HepG2 (cell line): ENCODE data around the gene FOXK2. TPM values are rescaled to one million over a fixed set of nuclear protein-coding genes. Genes with fewer than 3 reads are reported as not detected.
"Not testable (repeated sequence)": the region's sequence is repeated elsewhere in the genome, so short reads cannot be mapped to it uniquely, and the experiment has no call there.

Experiments used
- ATAC-seq: fragments of 200-7000 bp; cut with Tn5 transposase; 3 replicates; pipeline ENCODE4 v1.9.1; 2020; ENCODE audit warnings: mild to moderate bottlenecking, moderate library complexity
- BruUV-seq: library from RNA; stranded (reverse); fragments of 400-500 nt; replicated peaks from 2 replicates; lab custom pipeline; 2021; lab: Mats Ljungman, UMichigan
- CTCF ChIA-PET: fragments of 300-600 bp; formaldehyde crosslinking; extraction: SDS; loops from one replicate; lab custom pipeline; 2021; ENCODE audit warnings: low total read pairs, inconsistent platforms, low intra/inter-chr PET ratio; lab: Yijun Ruan, JAX
- POLR2A ChIA-PET: fragments of 350-600 bp; sonication (Branson Sonifier 250); formaldehyde crosslinking; loops from one replicate; lab custom pipeline; 2020; ENCODE audit warnings: antibody characterized with exemption, inconsistent platforms; lab: Yijun Ruan, JAX
- DNase-seq: peaks from one replicate; pipeline ENCODE4 v3.0.0-alpha.2; 2015; ENCODE audit warnings: low spot score
- FAIRE-seq: peaks from 3 replicates; lab custom pipeline; 2011; peaks lifted over from hg19 to GRCh38; lab: Jason Lieb, UNC
- H2AFZ ChIP-seq: one replicate; pipeline ENCODE4 v1.6.1; 2011; ENCODE audit warnings: low read length, inconsistent platforms
- H3K27ac ChIP-seq: fragments of 300-600 bp; 3 replicates; pipeline ENCODE4 v1.8.0; 2011; ENCODE audit warnings: mixed run types, mild to moderate bottlenecking, mixed read lengths, low read length, inconsistent platforms; ENCODE audit not compliant: insufficient read depth; ENCODE audit errors: extremely low read length
- H3K27me3 ChIP-seq, 2 experiments: fragments of 200-600 bp in 1 of 2; 2 replicates in 1 of 2; 3 replicates in 1 of 2; pipeline versions ENCODE4 v1.6.0 to v1.8.0; 2011; ENCODE audit warnings: low read length in 2 of 2, mild to moderate bottlenecking in 2 of 2, moderate library complexity in 2 of 2, inconsistent platforms in 1 of 2; ENCODE audit not compliant: insufficient read depth in 2 of 2, control insufficient read depth in 1 of 2
- H3K36me3 ChIP-seq, 2 experiments: fragments of 200-600 bp in 1 of 2; replicated peaks in 1 of 2; 2 replicates in 1 of 2; 3 replicates in 1 of 2; pipeline versions ENCODE4 v1.5.1 to v1.8.0; 2011; ENCODE audit warnings: low read length in 2 of 2, inconsistent platforms in 1 of 2; ENCODE audit not compliant: insufficient read depth in 2 of 2, control insufficient read depth in 1 of 2
- H3K4me1 ChIP-seq: 2 replicates; pipeline ENCODE4 v1.5.1; 2012; ENCODE audit warnings: low read length, inconsistent platforms; ENCODE audit not compliant: insufficient read depth
- H3K4me2 ChIP-seq: 2 replicates; pipeline ENCODE4 v1.6.0; 2011; ENCODE audit warnings: low read depth, low read length, inconsistent platforms
- H3K4me3 ChIP-seq, 3 experiments: fragments of 200-600 bp in 1 of 3; sonication (generic), shearing (Covaris generic) in 1 of 3; replicated peaks in 1 of 3; 2 replicates each; pipeline ENCODE4 v1.5.1; 2011 to 2016; ENCODE audit warnings: low read length in 3 of 3, inconsistent platforms in 2 of 3, low read depth in 2 of 3, mild to moderate bottlenecking in 2 of 3, control low read depth in 1 of 3, mixed read lengths in 1 of 3; ENCODE audit not compliant: insufficient read depth in 1 of 3
- H3K79me2 ChIP-seq: one replicate; pipeline ENCODE4 v1.6.1; 2011; ENCODE audit warnings: low read length, inconsistent platforms; ENCODE audit not compliant: insufficient read depth
- H3K9ac ChIP-seq: 2 replicates; pipeline ENCODE4 v1.6.0; 2011; ENCODE audit warnings: mild to moderate bottlenecking, low read depth, low read length, inconsistent platforms; ENCODE audit not compliant: insufficient read depth
- H3K9me3 ChIP-seq: 2 replicates; pipeline ENCODE4 v1.5.1; 2012; ENCODE audit warnings: mild to moderate bottlenecking, low read length
- H4K20me1 ChIP-seq: 2 replicates; pipeline ENCODE4 v1.6.0; 2011; ENCODE audit warnings: inconsistent platforms, mild to moderate bottlenecking, low read length, moderate library complexity; ENCODE audit not compliant: insufficient read depth
- GFI1 ChIP-seq: sonication (generic); formaldehyde crosslinking; IDR thresholded peaks from 2 replicates; pipeline ENCODE4 v1.5.0; 2020; ENCODE audit warnings: missing genetic modification reagents, mild to moderate bottlenecking, borderline replicate concordance
- ZBTB34 ChIP-seq: sonication (generic); formaldehyde crosslinking; IDR thresholded peaks from 2 replicates; pipeline ENCODE4 v1.8.0; 2022; ENCODE audit warnings: mild to moderate bottlenecking, missing genetic modification reagents
- ZNF121 ChIP-seq: sonication (generic); formaldehyde crosslinking; IDR thresholded peaks from 2 replicates; pipeline ENCODE4 v1.5.0; 2020; ENCODE audit warnings: mild to moderate bottlenecking, missing genetic modification reagents
- WGBS: methylation state at CpG from one replicate; pipeline ENCODE4 v1.1.6; 2017; ENCODE audit warnings: low lambda C conversion rate; 5-methylcytosine and 5-hydroxymethylcytosine counted together
- in situ Hi-C: cut with HindIII; loops from 2 replicates; pipeline ENCODE4 v1.10.0; 2017; ENCODE audit warnings: low pct_unique_long_range_greater_than_20kb; ENCODE audit not compliant: extremely low pct_ligation_motif_present
- intact Hi-C: fragments of 100-400 bp; cut with micrococcal nuclease; formaldehyde crosslinking; loops from one replicate; pipeline ENCODE4 v1.10.0; 2022; ENCODE audit not compliant: unreplicated experiment
- polyA plus RNA-seq, 8 experiments: library from polyadenylated mRNA; depleted of rRNA in 3 of 8; stranded (reverse) in 7 of 8; unstranded in 1 of 8; fragments of >200 nt; fragmentation: Illumina TruSeq in 4 of 8; extraction: Trizol in 4 of 8; gene quantifications; 2 replicates each; pipeline versions ENCODE4 v1.2.1 to v1.2.3, GENCODE V29; 2011 to 2016; ENCODE audit warnings: low read depth in 4 of 8, missing spikeins in 1 of 8, mixed read lengths in 1 of 8; ENCODE audit not compliant: insufficient read depth in 1 of 8
- total RNA-seq, 5 experiments: library from RNA; depleted of rRNA; stranded (reverse); fragments of >200 nt; fragmentation: Illumina TruSeq; extraction: Trizol; gene quantifications; 2 replicates each; pipeline ENCODE4 v1.2.3, GENCODE V29; 2016; ENCODE audit warnings: low read depth in 1 of 5
- TF ChIP-seq, protein P1 (sequence below): sonication (generic); formaldehyde crosslinking; IDR thresholded peaks from 2 replicates; pipeline ENCODE4 v1.4.0; 2020; ENCODE audit warnings: missing genetic modification reagents, mild to moderate bottlenecking, borderline replicate concordance
- TF ChIP-seq, protein P2 (sequence below): IDR thresholded peaks from 2 replicates; pipeline ENCODE4 v1.6.1; 2016

FOXK2 gene
- total and polyA plus RNA-seq, 2 of the 13 experiments (the other 11 are each of a cell fraction or from before 2014, with no cell fraction given), result 67.1 to 67.2 TPM

DNA sequence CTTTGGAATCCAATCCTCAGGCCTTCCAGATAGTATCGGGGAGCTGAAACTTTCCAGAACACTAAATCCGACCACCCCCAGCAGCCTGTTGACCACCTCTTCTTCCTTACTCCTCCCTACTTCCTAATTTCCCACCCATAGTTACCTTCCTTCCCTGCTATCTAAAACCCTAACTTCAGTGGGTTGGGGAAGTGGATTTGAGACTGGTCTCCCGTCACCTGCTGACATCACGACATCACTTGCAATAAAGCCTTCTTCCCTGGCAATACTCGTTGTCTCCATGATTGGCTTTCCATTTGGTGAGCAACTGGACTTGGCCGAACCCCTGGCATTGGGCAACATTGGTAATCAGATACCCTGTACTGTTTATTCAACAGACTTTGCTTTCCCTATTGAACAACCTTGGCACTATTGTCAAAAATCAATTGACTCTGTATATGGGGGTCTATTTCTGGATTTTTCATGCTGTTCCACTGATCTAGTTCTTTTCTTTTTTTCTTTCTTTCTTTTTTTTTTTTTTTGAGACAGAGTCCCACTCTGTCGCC is 11.8 kb upstream of the FOXK2 start (continued):
- TF ChIP-seq, protein P1, sequence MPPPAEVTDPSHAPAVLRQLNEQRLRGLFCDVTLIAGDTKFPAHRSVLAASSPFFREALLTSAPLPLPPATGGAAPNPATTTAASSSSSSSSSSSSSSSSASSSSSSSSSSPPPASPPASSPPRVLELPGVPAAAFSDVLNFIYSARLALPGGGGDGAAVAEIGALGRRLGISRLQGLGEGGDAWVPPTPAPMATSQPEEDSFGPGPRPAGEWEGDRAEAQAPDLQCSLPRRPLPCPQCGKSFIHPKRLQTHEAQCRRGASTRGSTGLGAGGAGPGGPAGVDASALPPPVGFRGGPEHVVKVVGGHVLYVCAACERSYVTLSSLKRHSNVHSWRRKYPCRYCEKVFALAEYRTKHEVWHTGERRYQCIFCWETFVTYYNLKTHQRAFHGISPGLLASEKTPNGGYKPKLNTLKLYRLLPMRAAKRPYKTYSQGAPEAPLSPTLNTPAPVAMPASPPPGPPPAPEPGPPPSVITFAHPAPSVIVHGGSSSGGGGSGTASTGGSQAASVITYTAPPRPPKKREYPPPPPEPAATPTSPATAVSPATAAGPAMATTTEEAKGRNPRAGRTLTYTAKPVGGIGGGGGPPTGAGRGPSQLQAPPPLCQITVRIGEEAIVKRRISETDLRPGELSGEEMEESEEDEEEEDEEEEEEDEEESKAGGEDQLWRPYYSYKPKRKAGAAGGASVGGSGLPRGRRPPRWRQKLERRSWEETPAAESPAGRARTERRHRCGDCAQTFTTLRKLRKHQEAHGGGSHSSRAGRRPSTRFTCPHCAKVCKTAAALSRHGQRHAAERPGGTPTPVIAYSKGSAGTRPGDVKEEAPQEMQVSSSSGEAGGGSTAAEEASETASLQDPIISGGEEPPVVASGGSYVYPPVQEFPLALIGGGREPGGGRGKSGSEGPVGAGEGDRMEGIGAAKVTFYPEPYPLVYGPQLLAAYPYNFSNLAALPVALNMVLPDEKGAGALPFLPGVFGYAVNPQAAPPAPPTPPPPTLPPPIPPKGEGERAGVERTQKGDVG (CRISPR knock-in tag), result no peak
- TF ChIP-seq, protein P2, sequence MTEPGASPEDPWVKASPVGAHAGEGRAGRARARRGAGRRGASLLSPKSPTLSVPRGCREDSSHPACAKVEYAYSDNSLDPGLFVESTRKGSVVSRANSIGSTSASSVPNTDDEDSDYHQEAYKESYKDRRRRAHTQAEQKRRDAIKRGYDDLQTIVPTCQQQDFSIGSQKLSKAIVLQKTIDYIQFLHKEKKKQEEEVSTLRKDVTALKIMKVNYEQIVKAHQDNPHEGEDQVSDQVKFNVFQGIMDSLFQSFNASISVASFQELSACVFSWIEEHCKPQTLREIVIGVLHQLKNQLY (CRISPR knock-in tag), result no peak
- 0 out of 2 replicates have a peak, but pooled peaks have one; percentile 28 for TF ChIP-seq ZBTB34 (CRISPR knock-in tag)
- no peak for TF ChIP-seq GFI1 (CRISPR knock-in tag)

GRCh38 chr17:82511642-82512041 is 7.9 kb upstream of the FOXK2 start:
- CTCF ChIA-PET, POLR2A ChIA-PET, H3K4me3 ChIP-seq, H3K36me3 ChIP-seq, ATAC-seq, DNase-seq, BruUV-seq, H3K79me2 ChIP-seq, in situ Hi-C loops, H3K9me3 ChIP-seq, H3K27me3 ChIP-seq, H2AFZ ChIP-seq, FAIRE-seq, H4K20me1 ChIP-seq, H3K9ac ChIP-seq, H3K27ac ChIP-seq: not testable (repeated sequence)
- 0 out of 2 replicates have a peak overlapping the region, but pooled peaks have one; percentile 45 for H3K4me2 ChIP-seq
- 68% methylated on average over 5 of the region's 5 CpGs for WGBS
- intact Hi-C loops, result loop anchor here (10.0 kb wide), 1 partner anchor 177 kb away; the partner anchor contains the start of gene SECTM1
- peaks cover 23% of the 10 kb centered on the region for H3K4me1 ChIP-seq
- peak; percentile 97 for TF ChIP-seq ZNF121 (CRISPR knock-in tag)
